MCF 10A (cell line): ENCODE measurements around the gene PTGIS. TPM values are rescaled to one million over a fixed set of nuclear protein-coding genes. Genes with fewer than 3 reads are reported as not detected.
A peak's percentile ranks its signal among the peaks of the same experiment; 100 is the strongest.

Experiments used
- BruUV-seq: library from RNA; stranded (reverse); fragments of 400-500 nt; replicated peaks from 2 replicates; lab custom pipeline; 2021; lab: Mats Ljungman, UMichigan
- CTCF ChIA-PET: fragments of 300-600 bp; sonication (Branson Sonifier 250); formaldehyde crosslinking; extraction: SDS; loops from one replicate; lab custom pipeline; 2021; ENCODE audit warnings: antibody characterized with exemption, inconsistent platforms; lab: Yijun Ruan, JAX
- POLR2A ChIA-PET: fragments of 300-600, 350-650 bp; sonication (Branson Sonifier 250); formaldehyde crosslinking; extraction: SDS; loops from one replicate; lab custom pipeline; 2020; ENCODE audit warnings: antibody characterized with exemption, inconsistent platforms; lab: Yijun Ruan, JAX
- DNase-seq: peaks from one replicate; pipeline ENCODE4 v3.0.0-alpha.2; 2018; ENCODE audit not compliant: unreplicated experiment
- H3K27ac Mint-ChIP-seq: one replicate; pipeline ENCODE4 v1.8.0; 2022; ENCODE audit warnings: mild to moderate bottlenecking, low read depth, mixed read lengths; ENCODE audit not compliant: unreplicated experiment
- H3K27me3 Mint-ChIP-seq: one replicate; pipeline ENCODE4 v1.8.0; 2022; ENCODE audit warnings: mixed read lengths; ENCODE audit not compliant: insufficient read depth, unreplicated experiment
- H3K36me3 Mint-ChIP-seq: one replicate; pipeline ENCODE4 v1.8.0; 2022; ENCODE audit warnings: mild to moderate bottlenecking, moderate library complexity, mixed read lengths; ENCODE audit not compliant: insufficient read depth, unreplicated experiment
- H3K4me1 Mint-ChIP-seq: one replicate; pipeline ENCODE4 v1.8.0; 2022; ENCODE audit warnings: mixed read lengths; ENCODE audit not compliant: insufficient read depth, unreplicated experiment
- H3K4me3 Mint-ChIP-seq: one replicate; pipeline ENCODE4 v1.8.0; 2022; ENCODE audit warnings: mild to moderate bottlenecking, moderate library complexity, mixed read lengths; ENCODE audit not compliant: unreplicated experiment
- H3K9me3 Mint-ChIP-seq: one replicate; pipeline ENCODE4 v1.8.0; 2022; ENCODE audit warnings: mixed read lengths; ENCODE audit not compliant: unreplicated experiment
- intact Hi-C: fragments of 100-400 bp; cut with micrococcal nuclease; formaldehyde crosslinking; loops from 2 replicates; pipeline ENCODE4 v1.14.1; 2022
- total RNA-seq: library from RNA; stranded (reverse); gene quantifications from 2 replicates; pipeline ENCODE4 v1.2.3, GENCODE V29; 2022
- TF ChIP-seq, protein P1 (sequence below): fragments of 200-600 bp; IDR thresholded peaks from one replicate; pipeline ENCODE4 v1.8.0; 2022; ENCODE audit warnings: antibody characterized with exemption, mild to moderate bottlenecking; ENCODE audit not compliant: unreplicated experiment

PTGIS gene
- total RNA-seq, 1 experiment from 2014 or later: not detected

DNA sequence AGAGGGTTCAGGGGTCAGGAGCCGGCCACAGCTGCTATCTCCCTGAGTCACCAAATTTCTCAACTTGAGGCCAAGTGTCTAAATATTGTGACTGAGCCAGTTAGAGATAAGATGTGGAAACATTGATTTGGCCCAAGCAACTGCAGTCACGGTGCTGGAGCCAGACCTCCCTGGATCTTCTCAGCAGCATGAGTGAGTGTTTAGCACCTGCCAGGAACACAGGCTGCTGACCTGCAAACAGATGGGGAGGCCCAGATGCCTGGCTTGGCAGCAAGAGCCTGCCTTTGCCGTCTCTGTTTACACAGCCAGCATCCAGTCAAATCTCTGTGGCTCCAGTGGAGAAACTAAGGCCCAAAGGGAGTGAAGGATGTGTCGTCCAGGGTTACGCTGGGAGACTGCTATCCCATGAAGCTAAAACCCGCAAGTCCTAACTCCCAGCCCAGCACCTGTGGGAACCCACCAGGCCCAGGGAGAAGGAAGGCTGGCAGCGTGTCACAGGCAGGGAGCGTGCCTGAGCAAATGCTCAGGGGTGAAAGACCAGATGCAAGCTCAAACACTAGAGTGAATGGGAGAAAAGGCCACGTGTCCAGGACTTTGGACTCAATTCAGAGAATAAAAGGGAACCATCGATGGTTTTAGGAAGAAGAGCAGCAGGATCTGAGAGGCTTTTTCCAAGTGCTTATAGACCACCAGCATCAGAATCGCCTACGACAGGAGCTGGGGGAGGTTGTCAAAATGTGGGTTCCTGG lies 15.9 kb upstream of the PTGIS start:
- peaks cover 18% of the 10 kb centered on the region for H3K4me1 Mint-ChIP-seq
- POLR2A ChIA-PET: interaction anchor here (0.8 kb wide), 1 partner anchor 15 kb away, joined by 4 read pairs; no protein-coding TSS in a partner anchor
- CTCF ChIA-PET: interaction anchor here (0.8 to 2.4 kb wide), 4 partner anchors 25 to 51 kb away, joined by 3 to 9 read pairs (median 6); no protein-coding TSS in a partner anchor
- intact Hi-C loops: no loop called here
- no TSS peak for BruUV-seq
- no peak overlapping the region for H3K27ac Mint-ChIP-seq
- DNase-seq: peak; percentile 39
- no peaks in the 10 kb centered on the region for H3K27me3 Mint-ChIP-seq
- H3K4me3 Mint-ChIP-seq: no peak overlapping the region
- H3K36me3 Mint-ChIP-seq: no peaks in the 10 kb centered on the region
- TF ChIP-seq, protein P1, sequence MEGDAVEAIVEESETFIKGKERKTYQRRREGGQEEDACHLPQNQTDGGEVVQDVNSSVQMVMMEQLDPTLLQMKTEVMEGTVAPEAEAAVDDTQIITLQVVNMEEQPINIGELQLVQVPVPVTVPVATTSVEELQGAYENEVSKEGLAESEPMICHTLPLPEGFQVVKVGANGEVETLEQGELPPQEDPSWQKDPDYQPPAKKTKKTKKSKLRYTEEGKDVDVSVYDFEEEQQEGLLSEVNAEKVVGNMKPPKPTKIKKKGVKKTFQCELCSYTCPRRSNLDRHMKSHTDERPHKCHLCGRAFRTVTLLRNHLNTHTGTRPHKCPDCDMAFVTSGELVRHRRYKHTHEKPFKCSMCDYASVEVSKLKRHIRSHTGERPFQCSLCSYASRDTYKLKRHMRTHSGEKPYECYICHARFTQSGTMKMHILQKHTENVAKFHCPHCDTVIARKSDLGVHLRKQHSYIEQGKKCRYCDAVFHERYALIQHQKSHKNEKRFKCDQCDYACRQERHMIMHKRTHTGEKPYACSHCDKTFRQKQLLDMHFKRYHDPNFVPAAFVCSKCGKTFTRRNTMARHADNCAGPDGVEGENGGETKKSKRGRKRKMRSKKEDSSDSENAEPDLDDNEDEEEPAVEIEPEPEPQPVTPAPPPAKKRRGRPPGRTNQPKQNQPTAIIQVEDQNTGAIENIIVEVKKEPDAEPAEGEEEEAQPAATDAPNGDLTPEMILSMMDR: no peak
- no peaks in the 10 kb centered on the region for H3K9me3 Mint-ChIP-seq

- TF ChIP-seq, protein P1: no peak
- Mint-ChIP-seq H3K36me3 (no peaks in the 10 kb centered on the region), H3K9me3 (no peaks in the 10 kb centered on the region), H3K4me3 (no peak overlapping the region), H3K27ac (no peak overlapping the region), H3K4me1 (peaks cover 18% of the 10 kb centered on the region), H3K27me3 (no peaks in the 10 kb centered on the region)
- POLR2A ChIA-PET: no interaction called here
- no TSS peak for BruUV-seq
- DNase-seq: no peak
- CTCF ChIA-PET: interaction anchor here (0.7 to 1.7 kb wide), 4 partner anchors 39 to 106 kb away, joined by 3 to 9 read pairs (median 4); no protein-coding TSS in a partner anchor
- intact Hi-C loops: no loop called here
Measured at GRCh38 chr20:49583343-49583668, 15.4 kb upstream of the PTGIS start.

DNA sequence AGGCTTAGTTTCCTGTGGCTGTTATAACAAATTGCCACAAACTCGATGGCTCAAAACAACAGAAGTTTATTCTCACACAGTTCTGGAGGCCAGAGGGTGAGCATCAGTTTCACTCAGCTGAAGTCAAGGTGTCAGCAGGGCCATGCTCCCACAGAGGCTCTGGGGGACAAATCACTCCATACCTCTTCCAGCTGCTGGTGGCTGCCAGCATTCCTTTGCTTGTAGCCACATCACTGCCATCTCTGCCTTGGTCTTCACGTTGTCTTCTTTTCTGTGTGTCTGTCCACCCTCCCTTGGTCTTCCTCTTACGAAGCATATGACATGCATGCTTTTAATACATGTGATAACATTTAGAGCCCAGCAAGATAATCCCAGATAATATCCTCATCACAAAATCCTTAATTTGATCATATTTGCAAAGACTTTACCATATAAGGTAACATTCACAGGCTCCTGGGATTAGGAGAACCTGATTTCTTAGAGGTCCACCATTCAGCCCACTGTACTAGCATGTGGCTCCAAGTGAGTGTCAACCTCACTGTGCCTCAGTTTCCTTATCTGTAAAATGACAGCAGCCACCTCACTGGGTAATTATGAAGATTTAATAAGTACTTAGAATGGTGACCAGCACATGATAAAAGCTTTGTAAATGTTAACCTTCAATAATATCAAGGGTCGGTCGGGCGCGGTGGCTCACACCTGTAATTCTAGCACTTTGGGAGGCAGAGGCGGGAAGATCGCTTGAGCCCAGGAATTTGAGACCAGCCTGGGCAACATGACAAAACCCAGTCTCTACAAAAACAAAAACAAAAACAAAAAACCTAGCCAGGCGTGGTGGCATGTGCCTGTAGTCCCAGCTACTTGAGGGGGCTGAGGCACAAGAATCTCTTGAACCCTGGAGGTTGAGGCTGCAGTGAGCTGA lies 14.7 kb upstream of the PTGIS start:
- no peak for DNase-seq
- H3K27me3 Mint-ChIP-seq: no peaks in the 10 kb centered on the region
- no TSS peak for BruUV-seq
- no peaks in the 10 kb centered on the region for H3K9me3 Mint-ChIP-seq
- no peaks in the 10 kb centered on the region for H3K36me3 Mint-ChIP-seq
- ChIA-PET CTCF (interaction anchor here (0.7 to 0.9 kb wide), 3 partner anchors 39 to 107 kb away, joined by 3 to 4 read pairs (median 3); no protein-coding TSS in a partner anchor), POLR2A (no interaction called here)
- H3K27ac Mint-ChIP-seq: no peak overlapping the region
- H3K4me3 Mint-ChIP-seq: no peak overlapping the region
- peaks cover 18% of the 10 kb centered on the region for H3K4me1 Mint-ChIP-seq
- intact Hi-C loops: no loop called here
- TF ChIP-seq, protein P1: no peak

GRCh38 chr20:49581482-49581881 lies 13.5 kb upstream of the PTGIS start:
- no peak overlapping the region for H3K27ac Mint-ChIP-seq
- H3K9me3 Mint-ChIP-seq: peaks cover 6% of the 10 kb centered on the region
- ChIA-PET POLR2A (no interaction called here), CTCF (interaction anchor here (0.6 to 0.9 kb wide), 4 partner anchors 9 to 676 kb away, joined by 3 to 6 read pairs (median 4); no protein-coding TSS in a partner anchor)
- intact Hi-C loops: no loop called here
- BruUV-seq: no TSS peak
- no peak for DNase-seq
- peaks cover 18% of the 10 kb centered on the region for H3K4me1 Mint-ChIP-seq
- H3K27me3 Mint-ChIP-seq: peaks cover 11% of the 10 kb centered on the region
- no peaks in the 10 kb centered on the region for H3K36me3 Mint-ChIP-seq
- no peak overlapping the region for H3K4me3 Mint-ChIP-seq
- TF ChIP-seq, protein P1: no peak
